A549 (cell line): Measurements from ENCODE around the gene SLC23A2.

ENCODE experiments used
- CBX2 ChIP-seq: fragments of 200-600 bp; sonication (generic); IDR thresholded peaks from 2 replicates; pipeline ENCODE4 v1.6.1; 2016; ENCODE audit warnings: low read depth, mild to moderate bottlenecking, borderline replicate concordance
- CTCF ChIP-seq: fragments of >200 bp; sonication (Bioruptor Twin); formaldehyde crosslinking; IDR thresholded peaks from 3 replicates; pipeline ENCODE4 v1.5.1; 2016
- NR3C1 ChIP-seq: fragments of >200 bp; sonication (Bioruptor Twin); formaldehyde crosslinking; IDR thresholded peaks from 3 replicates; pipeline ENCODE4 v1.6.1; 2017
- REST ChIP-seq: fragments of 200-600 bp; sonication (generic); IDR thresholded peaks from 2 replicates; pipeline ENCODE4 v1.6.1; 2016; ENCODE audit warnings: antibody characterized with exemption, mild to moderate bottlenecking, moderate library complexity

GRCh38 chr20:4893709-4894108 is 107.6 kb downstream of the SLC23A2 start:
- TF ChIP-seq CTCF (no peak), CBX2 (no peak), REST (no peak), NR3C1 (no peak)
